ENCODE results near the gene THSD7B.

Gene THSD7B

GRCh38 chr2:137115795-137116089, 350.4 kb downstream of the THSD7B start:
- Histone ChIP-seq H3K9me3 (ENCODE audit: control insufficient read depth in 2 of 2, low read length in 2 of 2) (no peaks in the 10 kb centered on the region), H3K27ac (ENCODE audit: low read depth in 2 of 2, low read length in 2 of 2) (no peak overlapping the region), H3K4me1 (ENCODE audit: control insufficient read depth in 2 of 2, insufficient read depth in 2 of 2, low read length in 2 of 2) (no peaks in the 10 kb centered on the region), H3K36me3 (ENCODE audit: control insufficient read depth in 2 of 2, insufficient read depth in 2 of 2, low read length in 2 of 2) (no peaks in the 10 kb centered on the region), H3K4me3 (ENCODE audit: low read length in 2 of 2) (no peak overlapping the region), H3K27me3 (ENCODE audit: control insufficient read depth in 2 of 2, insufficient read depth in 2 of 2, low read length in 2 of 2) (no peaks in the 10 kb centered on the region), H3K9ac (ENCODE audit: low read depth in 1 of 2, low read length in 2 of 2) (no peak overlapping the region)

DNA sequence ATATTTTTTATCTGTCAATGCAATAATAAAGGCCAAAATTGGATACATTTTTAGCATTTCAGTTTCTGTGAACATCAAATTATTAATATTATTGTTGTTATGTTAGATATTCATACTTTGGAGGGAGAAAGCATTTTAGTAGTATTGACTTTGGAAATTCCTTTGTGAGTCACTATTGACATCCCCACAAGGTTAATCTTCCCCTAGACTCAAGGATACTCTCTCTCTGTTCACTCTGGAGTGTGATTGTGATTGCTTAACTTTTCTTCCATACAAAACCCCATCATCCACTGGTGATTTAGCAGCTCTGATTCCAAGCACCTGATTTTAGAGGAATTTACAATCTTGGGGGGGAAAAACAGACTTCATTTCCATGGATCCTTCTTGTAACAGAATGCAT, 352.0 kb downstream of the THSD7B start:
- H3K9me3 ChIP-seq (ENCODE audit: control insufficient read depth in 2 of 2, low read length in 2 of 2), result no peaks in the 10 kb centered on the region
- H3K27me3 ChIP-seq (ENCODE audit: control insufficient read depth in 2 of 2, insufficient read depth in 2 of 2, low read length in 2 of 2), result no peaks in the 10 kb centered on the region
- no peak overlapping the region for H3K9ac ChIP-seq (ENCODE audit: low read depth in 1 of 2, low read length in 2 of 2)
- H3K4me1 ChIP-seq (ENCODE audit: control insufficient read depth in 2 of 2, insufficient read depth in 2 of 2, low read length in 2 of 2), result no peaks in the 10 kb centered on the region
- no peak overlapping the region for H3K4me3 ChIP-seq (ENCODE audit: low read length in 2 of 2)
- no peak overlapping the region for H3K27ac ChIP-seq (ENCODE audit: low read depth in 2 of 2, low read length in 2 of 2)
- no peaks in the 10 kb centered on the region for H3K36me3 ChIP-seq (ENCODE audit: control insufficient read depth in 2 of 2, insufficient read depth in 2 of 2, low read length in 2 of 2)

- H3K27ac ChIP-seq (ENCODE audit: low read depth in 2 of 2, low read length in 2 of 2), result no peak overlapping the region
- no peak overlapping the region for H3K9ac ChIP-seq (ENCODE audit: low read depth in 1 of 2, low read length in 2 of 2)
- H3K4me3 ChIP-seq (ENCODE audit: low read length in 2 of 2), result no peak overlapping the region
- no peaks in the 10 kb centered on the region for H3K4me1 ChIP-seq (ENCODE audit: control insufficient read depth in 2 of 2, insufficient read depth in 2 of 2, low read length in 2 of 2)
- H3K9me3 ChIP-seq (ENCODE audit: control insufficient read depth in 2 of 2, low read length in 2 of 2), result no peaks in the 10 kb centered on the region
- H3K36me3 ChIP-seq (ENCODE audit: control insufficient read depth in 2 of 2, insufficient read depth in 2 of 2, low read length in 2 of 2), result no peaks in the 10 kb centered on the region
- H3K27me3 ChIP-seq (ENCODE audit: control insufficient read depth in 2 of 2, insufficient read depth in 2 of 2, low read length in 2 of 2), result no peaks in the 10 kb centered on the region
Observed at GRCh38 chr2:137118140-137118539, 352.8 kb downstream of the THSD7B start.

GRCh38 chr2:137123226-137123625, 357.9 kb downstream of the THSD7B start:
- Histone ChIP-seq H3K9me3 (ENCODE audit: control insufficient read depth in 2 of 2, low read length in 2 of 2) (no peaks in the 10 kb centered on the region), H3K36me3 (ENCODE audit: control insufficient read depth in 2 of 2, insufficient read depth in 2 of 2, low read length in 2 of 2) (no peaks in the 10 kb centered on the region), H3K27ac (ENCODE audit: low read depth in 2 of 2, low read length in 2 of 2) (no peak overlapping the region), H3K4me1 (ENCODE audit: control insufficient read depth in 2 of 2, insufficient read depth in 2 of 2, low read length in 2 of 2) (no peaks in the 10 kb centered on the region), H3K4me3 (ENCODE audit: low read length in 2 of 2) (no peak overlapping the region), H3K27me3 (ENCODE audit: control insufficient read depth in 2 of 2, insufficient read depth in 2 of 2, low read length in 2 of 2) (no peaks in the 10 kb centered on the region), H3K9ac (ENCODE audit: low read depth in 1 of 2, low read length in 2 of 2) (no peak overlapping the region)

DNA sequence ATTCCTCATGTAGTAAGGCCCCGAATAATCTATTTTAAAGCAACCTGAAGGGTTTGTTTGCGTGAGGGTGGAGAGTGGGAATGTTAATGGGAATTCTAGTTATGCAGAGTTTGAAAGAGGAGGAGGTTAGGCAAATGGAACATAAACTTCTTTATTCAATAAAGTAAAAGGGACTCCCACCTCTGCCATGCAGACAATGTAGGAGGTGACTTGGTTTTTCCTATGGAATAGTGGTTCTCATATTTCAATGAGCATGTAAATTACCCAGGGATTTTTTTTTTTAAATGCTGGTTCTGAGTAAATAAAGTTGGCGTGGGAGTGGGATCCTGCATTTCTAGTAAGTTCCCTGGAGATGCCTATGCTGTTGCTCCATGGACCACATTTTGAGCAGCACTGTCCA, 367.9 kb downstream of the THSD7B start:
- Histone ChIP-seq H3K9ac (ENCODE audit: low read depth in 1 of 2, low read length in 2 of 2) (no peak overlapping the region), H3K27me3 (ENCODE audit: control insufficient read depth in 2 of 2, insufficient read depth in 2 of 2, low read length in 2 of 2) (no peaks in the 10 kb centered on the region), H3K27ac (ENCODE audit: low read depth in 2 of 2, low read length in 2 of 2) (no peak overlapping the region), H3K36me3 (ENCODE audit: control insufficient read depth in 2 of 2, insufficient read depth in 2 of 2, low read length in 2 of 2) (no peaks in the 10 kb centered on the region), H3K4me3 (ENCODE audit: low read length in 2 of 2) (no peak overlapping the region), H3K9me3 (ENCODE audit: control insufficient read depth in 2 of 2, low read length in 2 of 2) (no peaks in the 10 kb centered on the region), H3K4me1 (ENCODE audit: control insufficient read depth in 2 of 2, insufficient read depth in 2 of 2, low read length in 2 of 2) (no peaks in the 10 kb centered on the region)

- Histone ChIP-seq H3K27ac (ENCODE audit: low read depth in 2 of 2, low read length in 2 of 2) (no peak overlapping the region), H3K9ac (ENCODE audit: low read depth in 1 of 2, low read length in 2 of 2) (no peak overlapping the region), H3K27me3 (ENCODE audit: control insufficient read depth in 2 of 2, insufficient read depth in 2 of 2, low read length in 2 of 2) (no peaks in the 10 kb centered on the region), H3K4me3 (ENCODE audit: low read length in 2 of 2) (no peak overlapping the region), H3K4me1 (ENCODE audit: control insufficient read depth in 2 of 2, insufficient read depth in 2 of 2, low read length in 2 of 2) (no peaks in the 10 kb centered on the region), H3K9me3 (ENCODE audit: control insufficient read depth in 2 of 2, low read length in 2 of 2) (no peaks in the 10 kb centered on the region), H3K36me3 (ENCODE audit: control insufficient read depth in 2 of 2, insufficient read depth in 2 of 2, low read length in 2 of 2) (no peaks in the 10 kb centered on the region)
Observed at GRCh38 chr2:137138263-137138662, 372.9 kb downstream of the THSD7B start.

- Histone ChIP-seq H3K4me3 (ENCODE audit: low read length in 2 of 2) (no peak overlapping the region), H3K9ac (ENCODE audit: low read depth in 1 of 2, low read length in 2 of 2) (no peak overlapping the region), H3K36me3 (ENCODE audit: control insufficient read depth in 2 of 2, insufficient read depth in 2 of 2, low read length in 2 of 2) (no peaks in the 10 kb centered on the region), H3K9me3 (ENCODE audit: control insufficient read depth in 2 of 2, low read length in 2 of 2) (no peaks in the 10 kb centered on the region), H3K27ac (ENCODE audit: low read depth in 2 of 2, low read length in 2 of 2) (no peak overlapping the region), H3K4me1 (ENCODE audit: control insufficient read depth in 2 of 2, insufficient read depth in 2 of 2, low read length in 2 of 2) (no peaks in the 10 kb centered on the region), H3K27me3 (ENCODE audit: control insufficient read depth in 2 of 2, insufficient read depth in 2 of 2, low read length in 2 of 2) (no peaks in the 10 kb centered on the region)
Observed at GRCh38 chr2:137151731-137152130, 386.4 kb downstream of the THSD7B start.

DNA sequence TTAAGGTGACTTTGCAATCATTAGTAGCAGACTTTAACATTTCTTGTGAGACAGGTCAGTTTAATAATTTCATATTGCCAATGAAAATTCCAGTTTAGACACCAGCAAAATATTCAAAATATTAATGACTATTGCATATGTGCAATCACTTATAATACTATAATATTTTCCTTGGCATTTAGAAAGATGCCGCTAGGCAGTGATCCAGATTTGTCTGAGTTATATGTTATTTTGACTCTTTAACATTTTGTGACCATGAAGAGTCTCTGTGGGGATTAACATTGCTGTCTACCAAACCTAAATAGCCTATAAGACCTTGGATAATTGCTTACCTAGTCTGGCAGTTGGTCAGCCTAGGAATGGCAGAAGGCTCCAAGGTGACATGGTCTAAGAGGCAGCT, 389.6 kb downstream of the THSD7B start:
- Histone ChIP-seq H3K9ac (ENCODE audit: low read depth in 1 of 2, low read length in 2 of 2) (no peak overlapping the region), H3K27me3 (ENCODE audit: control insufficient read depth in 2 of 2, insufficient read depth in 2 of 2, low read length in 2 of 2) (no peaks in the 10 kb centered on the region), H3K27ac (ENCODE audit: low read depth in 2 of 2, low read length in 2 of 2) (no peak overlapping the region), H3K4me3 (ENCODE audit: low read length in 2 of 2) (no peak overlapping the region), H3K9me3 (ENCODE audit: control insufficient read depth in 2 of 2, low read length in 2 of 2) (no peaks in the 10 kb centered on the region), H3K36me3 (ENCODE audit: control insufficient read depth in 2 of 2, insufficient read depth in 2 of 2, low read length in 2 of 2) (no peaks in the 10 kb centered on the region), H3K4me1 (ENCODE audit: control insufficient read depth in 2 of 2, insufficient read depth in 2 of 2, low read length in 2 of 2) (no peaks in the 10 kb centered on the region)

- Histone ChIP-seq H3K4me3 (ENCODE audit: low read length in 2 of 2) (no peak overlapping the region), H3K4me1 (ENCODE audit: control insufficient read depth in 2 of 2, insufficient read depth in 2 of 2, low read length in 2 of 2) (no peaks in the 10 kb centered on the region), H3K36me3 (ENCODE audit: control insufficient read depth in 2 of 2, insufficient read depth in 2 of 2, low read length in 2 of 2) (no peaks in the 10 kb centered on the region), H3K9ac (ENCODE audit: low read depth in 1 of 2, low read length in 2 of 2) (no peak overlapping the region), H3K9me3 (ENCODE audit: control insufficient read depth in 2 of 2, low read length in 2 of 2) (no peaks in the 10 kb centered on the region), H3K27ac (ENCODE audit: low read depth in 2 of 2, low read length in 2 of 2) (no peak overlapping the region), H3K27me3 (ENCODE audit: control insufficient read depth in 2 of 2, insufficient read depth in 2 of 2, low read length in 2 of 2) (no peaks in the 10 kb centered on the region)
Observed at GRCh38 chr2:137155356-137156104, 390.2 kb downstream of the THSD7B start.

GRCh38 chr2:137156221-137156844, 391.0 kb downstream of the THSD7B start:
- Histone ChIP-seq H3K27me3 (ENCODE audit: control insufficient read depth in 2 of 2, insufficient read depth in 2 of 2, low read length in 2 of 2) (no peaks in the 10 kb centered on the region), H3K27ac (ENCODE audit: low read depth in 2 of 2, low read length in 2 of 2) (no peak overlapping the region)

More at GRCh38 chr2:137156221-137156844, 391.0 kb downstream of the THSD7B start:
- Histone ChIP-seq H3K4me1 (ENCODE audit: control insufficient read depth in 2 of 2, insufficient read depth in 2 of 2, low read length in 2 of 2) (no peaks in the 10 kb centered on the region), H3K36me3 (ENCODE audit: control insufficient read depth in 2 of 2, insufficient read depth in 2 of 2, low read length in 2 of 2) (no peaks in the 10 kb centered on the region), H3K4me3 (ENCODE audit: low read length in 2 of 2) (no peak overlapping the region), H3K9me3 (ENCODE audit: control insufficient read depth in 2 of 2, low read length in 2 of 2) (no peaks in the 10 kb centered on the region), H3K9ac (ENCODE audit: low read depth in 1 of 2, low read length in 2 of 2) (no peak overlapping the region)
